ENCODE results near the gene CABYR. TPM values are rescaled to one million over a fixed set of nuclear protein-coding genes. Genes with fewer than 3 reads are reported as not detected.

Gene CABYR
- polyA plus RNA-seq, 1 donor = 3.3 TPM

GRCh38 chr18:24189007-24189528 lies 50.2 kb downstream of the CABYR start:
- peak; percentile 10 to 13 for DNase-seq
- H3K27me3 ChIP-seq (ENCODE audit: control insufficient read depth, insufficient read depth, low read length) = no peaks in the 10 kb centered on the region
- H3K4me1 ChIP-seq (ENCODE audit: control insufficient read depth, insufficient read depth, low read length) = no peaks in the 10 kb centered on the region
- no peak overlapping the region for H3K27ac ChIP-seq (ENCODE audit: low read length)
- H3K4me3 ChIP-seq (ENCODE audit: low read length) = no peak overlapping the region
- no peaks in the 10 kb centered on the region for H3K9me3 ChIP-seq (ENCODE audit: control insufficient read depth, low read depth, low read length)
- peaks cover 5% of the 10 kb centered on the region for H3K36me3 ChIP-seq (ENCODE audit: control insufficient read depth, insufficient read depth, low read length)
- WGBS (ENCODE audit: insufficient coverage, low lambda C conversion rate) = no CpG with 5 or more reads among the region's 6 CpGs

- Histone ChIP-seq H3K27ac (ENCODE audit: low read length) (no peak overlapping the region), H3K36me3 (ENCODE audit: control insufficient read depth, insufficient read depth, low read length) (peaks cover 5% of the 10 kb centered on the region), H3K4me1 (ENCODE audit: control insufficient read depth, insufficient read depth, low read length) (no peaks in the 10 kb centered on the region), H3K27me3 (ENCODE audit: control insufficient read depth, insufficient read depth, low read length) (no peaks in the 10 kb centered on the region), H3K4me3 (ENCODE audit: low read length) (no peak overlapping the region), H3K9me3 (ENCODE audit: control insufficient read depth, low read depth, low read length) (no peaks in the 10 kb centered on the region)
- DNase-seq = no peak
- 100% methylated on average over 5 of the region's 15 CpGs for WGBS (ENCODE audit: insufficient coverage, low lambda C conversion rate)
These were observed 50.9 kb downstream of the CABYR start for GRCh38 chr18:24189664-24190346.

- Histone ChIP-seq H3K9me3 (ENCODE audit: control insufficient read depth, low read depth, low read length) (no peaks in the 10 kb centered on the region), H3K27ac (ENCODE audit: low read length) (no peak overlapping the region), H3K4me3 (ENCODE audit: low read length) (no peak overlapping the region), H3K27me3 (ENCODE audit: control insufficient read depth, insufficient read depth, low read length) (no peaks in the 10 kb centered on the region), H3K4me1 (ENCODE audit: control insufficient read depth, insufficient read depth, low read length) (no peaks in the 10 kb centered on the region), H3K36me3 (ENCODE audit: control insufficient read depth, insufficient read depth, low read length) (peaks cover 4% of the 10 kb centered on the region)
- DNase-seq = no peak
- 83% methylated on average over 1 of the region's 2 CpGs for WGBS (ENCODE audit: insufficient coverage, low lambda C conversion rate)
These were observed 51.7 kb downstream of the CABYR start for GRCh38 chr18:24190590-24190989.

- Histone ChIP-seq H3K4me1 (ENCODE audit: control insufficient read depth, insufficient read depth, low read length) (no peaks in the 10 kb centered on the region), H3K27ac (ENCODE audit: low read length) (peak overlapping the region; percentile 16), H3K27me3 (ENCODE audit: control insufficient read depth, insufficient read depth, low read length) (no peaks in the 10 kb centered on the region), H3K4me3 (ENCODE audit: low read length) (no peak overlapping the region), H3K36me3 (ENCODE audit: control insufficient read depth, insufficient read depth, low read length) (no peaks in the 10 kb centered on the region), H3K9me3 (ENCODE audit: control insufficient read depth, low read depth, low read length) (no peaks in the 10 kb centered on the region)
- peak in 1 of 2 donors; percentile 29 for DNase-seq
- 88% methylated on average over 7 of the region's 9 CpGs for WGBS (ENCODE audit: insufficient coverage, low lambda C conversion rate)
These were observed 56.6 kb downstream of the CABYR start for GRCh38 chr18:24195296-24196053.

GRCh38 chr18:24196764-24197163 lies 57.9 kb downstream of the CABYR start:
- Histone ChIP-seq H3K9me3 (ENCODE audit: control insufficient read depth, low read depth, low read length) (no peaks in the 10 kb centered on the region), H3K27ac (ENCODE audit: low read length) (no peak overlapping the region), H3K4me1 (ENCODE audit: control insufficient read depth, insufficient read depth, low read length) (no peaks in the 10 kb centered on the region), H3K27me3 (ENCODE audit: control insufficient read depth, insufficient read depth, low read length) (no peaks in the 10 kb centered on the region), H3K36me3 (ENCODE audit: control insufficient read depth, insufficient read depth, low read length) (no peaks in the 10 kb centered on the region), H3K4me3 (ENCODE audit: low read length) (no peak overlapping the region)
- no peak for DNase-seq
- WGBS (ENCODE audit: insufficient coverage, low lambda C conversion rate) = no CpG with 5 or more reads among the region's 4 CpGs

GRCh38 chr18:24197412-24197811 lies 58.5 kb downstream of the CABYR start:
- H3K9me3 ChIP-seq (ENCODE audit: control insufficient read depth, low read depth, low read length) = no peaks in the 10 kb centered on the region
- H3K36me3 ChIP-seq (ENCODE audit: control insufficient read depth, insufficient read depth, low read length) = no peaks in the 10 kb centered on the region
- DNase-seq = no peak
- no peaks in the 10 kb centered on the region for H3K27me3 ChIP-seq (ENCODE audit: control insufficient read depth, insufficient read depth, low read length)
- no peak overlapping the region for H3K4me3 ChIP-seq (ENCODE audit: low read length)
- WGBS (ENCODE audit: insufficient coverage, low lambda C conversion rate) = no CpG with 5 or more reads among the region's 1 CpG
- no peak overlapping the region for H3K27ac ChIP-seq (ENCODE audit: low read length)
- no peaks in the 10 kb centered on the region for H3K4me1 ChIP-seq (ENCODE audit: control insufficient read depth, insufficient read depth, low read length)

GRCh38 chr18:24198461-24198860 lies 59.6 kb downstream of the CABYR start:
- no peaks in the 10 kb centered on the region for H3K36me3 ChIP-seq (ENCODE audit: control insufficient read depth, insufficient read depth, low read length)
- H3K27me3 ChIP-seq (ENCODE audit: control insufficient read depth, insufficient read depth, low read length) = no peaks in the 10 kb centered on the region
- no CpG with 5 or more reads among the region's 9 CpGs for WGBS (ENCODE audit: insufficient coverage, low lambda C conversion rate)
- no peak overlapping the region for H3K27ac ChIP-seq (ENCODE audit: low read length)
- H3K4me3 ChIP-seq (ENCODE audit: low read length) = no peak overlapping the region
- no peaks in the 10 kb centered on the region for H3K9me3 ChIP-seq (ENCODE audit: control insufficient read depth, low read depth, low read length)
- DNase-seq = no peak
- no peaks in the 10 kb centered on the region for H3K4me1 ChIP-seq (ENCODE audit: control insufficient read depth, insufficient read depth, low read length)

GRCh38 chr18:24199372-24199962 lies 60.6 kb downstream of the CABYR start:
- Histone ChIP-seq H3K4me1 (ENCODE audit: control insufficient read depth, insufficient read depth, low read length) (no peaks in the 10 kb centered on the region), H3K9me3 (ENCODE audit: control insufficient read depth, low read depth, low read length) (no peaks in the 10 kb centered on the region), H3K27me3 (ENCODE audit: control insufficient read depth, insufficient read depth, low read length) (no peaks in the 10 kb centered on the region), H3K4me3 (ENCODE audit: low read length) (no peak overlapping the region), H3K27ac (ENCODE audit: low read length) (no peak overlapping the region), H3K36me3 (ENCODE audit: control insufficient read depth, insufficient read depth, low read length) (no peaks in the 10 kb centered on the region)
- no peak for DNase-seq
- WGBS (ENCODE audit: insufficient coverage, low lambda C conversion rate) = no CpG with 5 or more reads among the region's 5 CpGs

- Histone ChIP-seq H3K27me3 (ENCODE audit: control insufficient read depth, insufficient read depth, low read length) (no peaks in the 10 kb centered on the region), H3K27ac (ENCODE audit: low read length) (no peak overlapping the region), H3K4me1 (ENCODE audit: control insufficient read depth, insufficient read depth, low read length) (no peaks in the 10 kb centered on the region), H3K36me3 (ENCODE audit: control insufficient read depth, insufficient read depth, low read length) (no peaks in the 10 kb centered on the region), H3K4me3 (ENCODE audit: low read length) (no peak overlapping the region), H3K9me3 (ENCODE audit: control insufficient read depth, low read depth, low read length) (no peaks in the 10 kb centered on the region)
- WGBS (ENCODE audit: insufficient coverage, low lambda C conversion rate) = 94% methylated on average over 3 of the region's 11 CpGs
- no peak for DNase-seq
These were observed 61.8 kb downstream of the CABYR start for GRCh38 chr18:24200494-24201290.
